KBM-7 (cell line): Measurements from ENCODE around the gene PCGF2.
"Not testable (repeated sequence)": the region's sequence is repeated elsewhere in the genome, so short reads cannot be mapped to it uniquely, and the experiment has no call there.

ENCODE experiments used
- DNase-seq: peaks from one replicate; pipeline ENCODE4 v3.0.0-alpha.2; 2015
- in situ Hi-C: fragments of 300-500 bp; cut with MboI; formaldehyde crosslinking; loops from 2 replicates; pipeline ENCODE4 v1.14.3; 2020; ENCODE audit warnings: low sequenced_read_pairs, low pct_unique_long_range_greater_than_20kb, mixed read lengths

The PCGF2 gene

GRCh38 chr17:38726145-38726544 lies 22.0 kb downstream of the PCGF2 start:
- in situ Hi-C loops, DNase-seq: not testable (repeated sequence)

- no peak for DNase-seq
- in situ Hi-C loops, result no loop called here
Measured at GRCh38 chr17:38725066-38725465, 23.1 kb downstream of the PCGF2 start.

DNA sequence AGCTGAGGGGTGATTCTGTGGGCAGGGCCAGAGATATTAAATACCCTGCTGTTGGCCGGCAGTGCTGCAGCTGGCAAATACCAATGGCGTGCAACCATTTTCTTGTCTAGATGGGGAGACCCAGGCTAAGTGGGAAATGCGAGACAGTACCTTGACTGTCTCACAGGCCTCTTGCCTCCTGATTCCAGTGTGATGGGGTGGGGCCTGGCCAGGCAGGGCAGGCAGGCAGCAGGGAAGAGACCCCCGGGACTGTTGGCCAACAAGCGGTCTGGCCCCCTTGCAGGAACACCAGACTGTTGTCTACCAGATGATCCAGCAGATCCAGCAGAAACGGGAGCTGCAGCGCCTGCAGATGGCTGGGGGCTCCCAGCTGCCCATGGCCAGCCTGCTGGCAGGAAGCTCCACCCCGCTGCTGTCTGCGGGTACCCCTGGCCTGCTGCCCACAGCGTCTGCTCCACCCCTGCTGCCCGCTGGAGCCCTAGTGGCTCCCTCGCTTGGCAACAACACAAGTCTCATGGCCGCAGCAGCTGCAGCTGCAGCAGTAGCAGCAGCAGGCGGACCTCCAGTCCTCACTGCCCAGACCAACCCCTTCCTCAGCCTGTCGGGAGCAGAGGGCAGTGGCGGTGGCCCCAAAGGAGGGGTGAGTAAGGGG lies 23.7 kb downstream of the PCGF2 start:
- DNase-seq, result no peak
- in situ Hi-C loops, result no loop called here

DNA sequence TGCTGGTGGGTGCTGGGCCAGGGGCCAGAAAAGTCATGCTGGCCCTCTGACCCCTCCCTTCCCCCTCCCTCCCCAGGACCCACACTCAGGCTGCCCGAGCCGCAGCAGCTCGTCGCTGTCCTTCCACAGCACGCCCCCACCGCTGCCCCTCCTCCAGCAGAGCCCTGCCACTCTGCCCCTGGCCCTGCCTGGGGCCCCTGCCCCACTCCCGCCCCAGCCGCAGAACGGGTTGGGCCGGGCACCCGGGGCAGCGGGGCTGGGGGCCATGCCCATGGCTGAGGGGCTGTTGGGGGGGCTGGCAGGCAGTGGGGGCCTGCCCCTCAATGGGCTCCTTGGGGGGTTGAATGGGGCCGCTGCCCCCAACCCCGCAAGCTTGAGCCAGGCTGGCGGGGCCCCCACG lies 26.3 kb downstream of the PCGF2 start:
- in situ Hi-C loops, result no loop called here
- no peak for DNase-seq

GRCh38 chr17:38720941-38721340 lies 27.2 kb downstream of the PCGF2 start:
- no peak for DNase-seq
- in situ Hi-C loops, result no loop called here

DNA sequence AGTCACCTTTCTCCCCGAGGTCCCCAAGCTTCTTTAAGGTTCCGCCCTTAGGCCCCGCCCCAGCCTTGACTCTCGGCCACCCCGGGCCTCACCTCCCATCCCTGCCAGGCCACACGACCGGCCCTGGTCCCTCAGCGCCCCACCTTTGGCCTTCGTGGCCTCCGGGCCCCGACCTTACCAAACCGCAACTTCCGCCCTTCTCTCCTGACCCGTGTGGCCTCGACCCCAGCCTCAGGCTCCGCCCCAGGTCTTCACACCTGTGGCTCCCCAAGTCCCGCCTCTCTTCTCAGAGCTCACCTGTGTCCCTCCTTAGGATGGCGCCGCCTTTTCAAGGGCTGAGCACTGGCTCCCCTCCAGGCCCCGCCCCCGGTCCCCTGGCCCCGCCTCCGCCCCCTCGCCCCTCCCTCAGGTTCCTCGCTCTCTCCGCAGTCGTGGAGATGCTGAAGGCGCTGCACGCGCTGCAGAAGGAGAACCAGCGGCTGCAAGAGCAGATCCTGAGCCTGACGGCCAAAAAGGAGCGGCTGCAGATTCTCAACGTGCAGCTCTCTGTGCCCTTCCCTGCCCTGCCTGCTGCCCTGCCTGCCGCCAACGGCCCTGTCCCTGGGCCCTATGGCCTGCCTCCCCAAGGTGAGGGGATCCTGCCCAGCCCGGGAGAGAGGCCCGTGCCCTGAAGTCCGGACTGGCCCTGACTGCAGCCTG lies 28.0 kb downstream of the PCGF2 start:
- no peak for DNase-seq
- in situ Hi-C loops, result no loop called here

- no peak for DNase-seq
- in situ Hi-C loops, result no loop called here
Measured at GRCh38 chr17:38719289-38719942, 28.7 kb downstream of the PCGF2 start.

- DNase-seq, result no peak
- in situ Hi-C loops, result no loop called here
Measured at GRCh38 chr17:38717139-38717745, 30.9 kb downstream of the PCGF2 start.

- in situ Hi-C loops, result no loop called here
- DNase-seq, result no peak
Measured at GRCh38 chr17:38716368-38717005, 31.6 kb downstream of the PCGF2 start.

- no peak for DNase-seq
- in situ Hi-C loops, result no loop called here
Measured at GRCh38 chr17:38715216-38715943, 32.8 kb downstream of the PCGF2 start.

- DNase-seq, result no peak
- in situ Hi-C loops, result no loop called here
Measured at GRCh38 chr17:38713456-38714075, 34.6 kb downstream of the PCGF2 start.

GRCh38 chr17:38712593-38712992 lies 35.5 kb downstream of the PCGF2 start:
- in situ Hi-C loops, result no loop called here
- DNase-seq, result no peak

DNA sequence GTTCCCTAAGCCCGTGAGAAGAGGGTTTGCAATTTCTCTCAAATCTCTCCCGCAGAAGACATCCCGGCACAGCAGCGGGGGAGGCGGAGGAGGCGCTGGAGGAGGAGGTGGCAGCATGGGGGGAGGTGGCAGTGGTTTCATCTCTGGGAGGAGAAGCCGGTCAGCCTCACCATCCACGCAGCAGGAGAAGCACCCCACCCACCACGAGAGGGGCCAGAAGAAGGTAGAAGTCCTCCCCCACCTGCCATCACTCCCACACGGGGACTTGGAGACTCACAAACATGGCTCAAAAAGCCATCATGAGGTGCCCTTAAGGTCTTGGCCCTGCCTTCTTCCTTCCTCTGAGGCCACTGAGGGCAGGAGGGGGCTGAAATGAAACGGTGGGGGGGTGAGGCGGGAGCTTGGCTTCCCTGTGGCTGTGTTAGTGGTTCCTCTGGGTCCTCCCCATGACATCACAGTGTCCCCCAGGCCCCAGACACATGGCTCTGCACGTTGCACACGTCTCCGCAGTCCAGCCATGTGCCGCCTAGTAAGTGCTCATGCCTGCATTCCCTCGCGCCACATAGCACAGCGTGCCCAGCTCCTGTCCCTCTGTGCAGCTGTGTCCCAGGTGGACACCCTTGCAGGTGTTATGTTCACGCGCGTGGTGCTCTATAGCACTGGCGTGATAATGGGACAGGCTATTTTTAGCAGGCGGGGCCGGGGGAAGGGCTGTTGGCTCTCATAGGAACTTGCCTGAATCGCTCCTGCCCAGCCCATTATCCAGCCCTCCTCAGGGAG lies 36.2 kb downstream of the PCGF2 start:
- peak; percentile 30 for DNase-seq
- in situ Hi-C loops, result no loop called here

GRCh38 chr17:38710985-38711384 lies 37.2 kb downstream of the PCGF2 start:
- in situ Hi-C loops, result no loop called here
- DNase-seq, result no peak

- in situ Hi-C loops, result no loop called here
- DNase-seq, result no peak
Measured at GRCh38 chr17:38710604-38710962, 37.6 kb downstream of the PCGF2 start.

GRCh38 chr17:38709864-38710603 lies 38.1 kb downstream of the PCGF2 start:
- in situ Hi-C loops, result no loop called here

GRCh38 chr17:38709104-38709820 lies 38.9 kb downstream of the PCGF2 start:
- DNase-seq, result no peak
- in situ Hi-C loops, result no loop called here

More at GRCh38 chr17:38709864-38710603, 38.1 kb downstream of the PCGF2 start:
- DNase-seq, result no peak
